A172 (cell line): ENCODE data around the gene PGPEP1. TPM values are rescaled to one million over a fixed set of nuclear protein-coding genes. Genes with fewer than 3 reads are reported as not detected.

Experiments
- DNase-seq: peaks from one replicate; pipeline ENCODE4 v3.0.0-alpha.2; 2015; ENCODE audit warnings: low spot score
- total RNA-seq: library from RNA; depleted of rRNA; stranded (reverse); fragments of >200 nt; shearing (Covaris generic); gene quantifications from 2 replicates; pipeline ENCODE4 v1.2.3, GENCODE V29; 2014; rRNA removed

Gene PGPEP1, protein sequence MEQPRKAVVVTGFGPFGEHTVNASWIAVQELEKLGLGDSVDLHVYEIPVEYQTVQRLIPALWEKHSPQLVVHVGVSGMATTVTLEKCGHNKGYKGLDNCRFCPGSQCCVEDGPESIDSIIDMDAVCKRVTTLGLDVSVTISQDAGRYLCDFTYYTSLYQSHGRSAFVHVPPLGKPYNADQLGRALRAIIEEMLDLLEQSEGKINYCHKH
- 14.6 and 19.1 TPM in 2 replicates for total RNA-seq

DNA sequence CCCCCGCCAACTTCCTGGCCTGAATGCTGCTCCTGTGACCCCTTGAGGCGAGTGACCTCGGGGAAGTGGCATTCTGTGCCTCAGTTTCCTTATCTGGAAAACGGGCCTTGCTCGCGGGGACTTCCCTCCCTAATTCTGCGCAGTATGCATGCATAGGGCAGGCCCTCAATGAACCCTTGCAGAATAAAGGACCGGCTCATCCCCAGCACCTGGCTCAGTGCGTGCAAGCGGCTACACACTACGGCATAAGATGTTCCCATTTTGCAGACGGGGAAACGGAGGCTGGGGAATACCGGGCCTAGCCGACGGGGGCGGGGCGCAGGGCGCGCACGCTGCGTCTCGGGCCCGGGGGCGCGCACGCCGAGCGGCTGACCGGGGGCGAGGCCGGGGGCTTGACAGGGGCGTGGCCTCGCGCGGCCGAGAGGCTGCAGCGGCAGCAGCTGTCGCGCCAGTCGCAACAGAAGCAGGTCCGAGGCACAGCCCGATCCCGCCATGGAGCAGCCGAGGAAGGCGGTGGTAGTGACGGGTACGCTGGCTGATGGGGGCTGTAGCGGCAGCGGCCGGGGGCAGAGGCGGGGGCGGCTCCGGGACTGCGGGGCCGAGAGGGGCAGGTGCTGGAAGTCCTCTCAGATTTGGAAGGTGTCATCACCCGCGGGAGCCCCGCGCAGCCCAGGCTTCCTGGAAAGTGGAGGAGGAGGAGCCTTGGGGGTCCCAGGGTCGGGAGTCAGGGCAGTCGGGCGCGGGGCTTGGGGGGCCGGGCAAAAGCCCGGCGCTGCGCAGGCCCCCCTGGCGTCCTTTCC lies at the start of gene PGPEP1:
Gene PGPEP1 (plus strand): TSS at position 409 of the 800 bp plus-strand sequence. CDS start 84 bp downstream, at position 493.
- no peak for DNase-seq

DNA sequence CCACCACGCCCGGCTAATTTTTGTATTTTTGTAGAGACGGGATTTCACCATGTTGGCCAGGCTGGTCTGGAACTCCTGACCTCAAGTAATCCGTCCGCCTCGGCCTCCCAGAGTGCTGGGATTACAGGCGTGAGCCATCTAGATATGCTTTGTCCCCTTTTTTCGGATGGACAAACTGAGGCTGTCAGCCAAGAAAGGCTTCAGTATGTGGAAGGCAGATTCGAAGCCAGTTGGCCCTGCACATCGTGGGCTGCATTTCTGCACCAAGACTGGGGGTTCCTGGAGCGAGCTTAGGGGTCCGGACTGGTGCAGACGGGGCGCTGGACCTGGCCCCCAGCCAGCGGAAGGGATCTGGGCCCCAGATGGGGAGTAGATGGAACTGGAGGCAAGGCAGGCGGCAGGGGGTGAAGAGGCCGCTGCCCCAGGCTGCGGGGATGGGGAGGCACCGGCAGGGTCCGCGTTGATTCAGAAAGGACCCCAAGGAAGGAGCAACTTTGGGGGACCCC lies 49.3 kb upstream of the PGPEP1 start:
- DNase-seq, result no peak

DNA sequence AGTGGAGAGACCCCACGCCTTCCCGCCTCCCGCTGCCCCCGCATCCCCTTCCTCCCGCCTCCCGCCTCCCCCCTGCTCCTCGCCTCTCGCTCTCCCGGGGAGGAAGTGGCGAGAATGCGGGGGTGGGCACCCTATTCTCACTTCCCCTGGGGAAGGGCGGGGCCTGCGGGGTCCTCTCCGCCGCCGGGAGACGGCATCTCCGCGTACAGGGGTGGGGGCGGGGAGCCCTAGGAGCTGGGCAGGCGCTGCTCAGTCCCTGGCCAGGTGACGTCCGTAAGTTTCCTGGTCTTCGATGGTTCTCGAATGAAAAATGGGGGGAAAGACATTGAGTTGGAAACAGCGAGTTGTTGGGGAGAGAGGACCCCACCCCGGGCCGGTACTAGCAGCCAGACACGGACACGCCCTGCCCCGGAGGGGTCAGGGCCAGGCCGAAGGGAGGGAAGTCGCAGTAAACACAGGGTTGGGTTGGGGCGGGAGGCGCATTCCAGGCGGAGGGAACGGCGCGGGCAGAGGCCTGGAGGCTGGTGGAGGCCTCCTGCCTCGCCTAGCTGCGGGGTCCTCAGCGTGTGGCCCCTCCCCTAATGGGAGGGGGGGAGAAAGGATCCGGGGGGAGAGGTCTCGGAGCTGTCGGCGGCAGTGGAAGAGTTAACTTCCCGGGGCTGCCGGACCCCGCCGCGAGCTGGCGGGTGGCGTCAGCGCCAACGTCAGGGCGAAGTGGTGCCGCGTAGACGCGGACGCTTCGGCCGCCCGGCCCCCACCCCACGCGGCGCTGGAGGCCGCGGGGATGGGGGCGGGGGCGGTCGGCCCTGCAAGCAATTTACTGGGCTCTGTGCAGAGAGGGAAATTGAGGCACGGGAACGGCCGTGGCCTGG lies 48.6 kb upstream of the PGPEP1 start:
- DNase-seq, result peak; percentile 58

DNA sequence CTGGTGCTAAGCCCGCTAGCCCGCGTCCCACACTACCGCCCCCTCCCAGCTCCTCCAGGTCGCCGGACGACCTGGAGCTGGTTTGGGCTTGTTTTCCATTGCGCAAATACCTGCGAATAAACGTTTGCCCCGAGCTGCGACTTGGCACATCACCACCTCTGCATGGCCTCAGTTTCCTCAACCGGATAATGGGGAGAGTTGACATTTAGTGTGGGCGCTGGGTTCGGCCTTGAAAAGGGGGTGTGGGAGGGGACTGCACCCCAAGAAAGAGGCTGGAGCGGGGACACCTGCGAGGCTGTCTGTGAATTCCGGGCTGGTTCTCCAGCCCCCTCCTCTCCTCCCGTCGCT lies 48.0 kb upstream of the PGPEP1 start:
- no peak for DNase-seq

DNA sequence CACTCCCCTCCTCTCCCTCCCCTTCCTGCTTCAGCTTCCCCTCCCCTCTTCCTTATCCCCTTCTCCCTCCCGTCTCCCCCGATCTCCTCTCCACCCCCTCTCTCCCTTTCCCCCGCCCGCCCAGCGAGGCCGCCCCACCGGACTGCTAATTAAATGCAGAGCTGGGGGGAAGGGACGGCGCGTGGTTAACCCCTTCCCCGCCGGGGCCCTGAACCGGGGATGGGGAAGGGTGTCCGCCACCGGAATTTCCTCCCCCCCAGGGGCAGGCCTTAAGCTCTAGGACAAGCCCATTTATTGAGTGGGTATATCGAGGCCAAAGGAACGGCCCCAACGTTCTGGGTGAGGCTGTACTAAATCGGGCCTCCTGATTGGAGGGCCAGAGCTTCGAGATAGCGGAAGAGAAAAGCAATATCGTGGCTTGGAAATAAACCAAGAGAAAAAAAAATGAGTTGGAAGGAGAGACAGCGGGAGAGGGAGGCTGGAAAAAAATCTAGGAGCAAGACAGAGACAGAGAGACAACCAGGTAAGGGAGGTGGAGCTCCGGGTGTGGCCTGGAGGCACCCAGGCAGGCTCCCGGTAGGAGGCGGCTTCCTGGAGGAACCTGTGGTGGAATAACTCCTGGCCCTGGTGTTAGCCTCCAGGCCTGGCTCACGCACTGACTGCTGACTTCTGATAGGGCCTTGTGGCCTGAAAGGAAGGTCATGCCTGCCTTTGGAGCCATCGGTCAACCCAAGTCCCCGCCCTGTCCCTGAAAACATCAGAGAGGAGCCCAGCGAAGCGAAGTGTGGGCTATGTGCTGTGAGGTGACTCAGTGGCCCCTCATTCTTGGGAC lies 47.4 kb upstream of the PGPEP1 start:
- peak; percentile 60 for DNase-seq

DNA sequence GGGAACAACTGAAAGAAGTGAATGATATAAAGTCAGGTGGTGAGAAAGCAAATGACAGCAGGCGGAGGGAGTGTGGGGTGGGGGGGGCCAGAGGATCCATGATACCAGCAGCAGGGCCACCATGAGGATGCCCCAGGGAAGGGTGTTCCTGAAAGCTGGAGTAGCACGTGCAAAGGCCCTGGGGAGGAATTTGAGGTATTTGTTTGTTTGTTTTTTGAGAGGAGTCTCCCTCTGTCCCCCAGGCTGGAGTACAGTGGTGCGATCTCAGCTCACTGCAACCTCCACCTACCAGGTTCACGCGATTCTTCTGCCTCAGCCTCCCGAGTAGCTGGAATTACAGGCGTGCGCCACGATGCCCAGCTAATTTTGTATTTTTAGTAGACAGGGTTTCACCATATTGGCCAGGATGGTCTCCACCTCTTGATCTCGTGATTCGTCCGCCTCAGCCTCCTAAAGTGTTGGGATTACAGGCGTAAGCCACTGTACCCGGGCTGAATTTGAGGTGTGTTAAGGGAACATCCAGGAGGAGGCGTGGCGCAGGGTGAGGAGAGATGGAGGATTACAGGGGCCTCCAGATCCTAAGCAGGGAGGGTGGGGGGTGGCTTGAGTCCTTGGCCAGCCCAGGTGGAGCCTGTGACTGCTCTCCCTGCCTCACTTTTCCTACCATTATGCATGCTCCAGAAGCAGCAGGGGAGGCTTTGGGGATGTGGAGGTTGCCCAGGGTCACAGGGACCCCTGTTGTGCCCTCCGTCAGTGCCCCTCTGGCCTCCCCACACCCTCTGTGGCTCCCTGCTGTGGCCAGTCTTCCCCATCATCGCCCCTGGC lies 46.5 kb upstream of the PGPEP1 start:
- no peak for DNase-seq

DNA sequence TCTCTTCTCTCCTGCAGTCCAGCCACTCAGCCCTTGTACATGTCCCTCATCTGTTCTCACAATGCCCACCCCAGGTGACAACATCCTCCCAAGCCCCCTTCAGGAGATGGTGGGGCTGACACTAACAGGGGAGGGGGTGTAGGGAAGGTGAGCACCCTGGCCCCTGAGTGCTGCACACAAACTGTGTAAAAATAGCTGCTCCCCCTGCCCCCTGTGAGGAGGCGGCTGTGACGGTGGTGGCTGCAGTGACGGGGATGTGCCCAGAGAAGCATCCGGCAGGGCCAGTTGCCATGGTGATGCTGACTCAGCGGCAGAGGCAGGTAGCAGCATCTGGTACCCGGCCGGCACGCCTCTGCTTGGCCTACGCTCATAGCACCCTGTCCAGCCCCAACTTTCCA lies 45.9 kb upstream of the PGPEP1 start:
- no peak for DNase-seq

DNA sequence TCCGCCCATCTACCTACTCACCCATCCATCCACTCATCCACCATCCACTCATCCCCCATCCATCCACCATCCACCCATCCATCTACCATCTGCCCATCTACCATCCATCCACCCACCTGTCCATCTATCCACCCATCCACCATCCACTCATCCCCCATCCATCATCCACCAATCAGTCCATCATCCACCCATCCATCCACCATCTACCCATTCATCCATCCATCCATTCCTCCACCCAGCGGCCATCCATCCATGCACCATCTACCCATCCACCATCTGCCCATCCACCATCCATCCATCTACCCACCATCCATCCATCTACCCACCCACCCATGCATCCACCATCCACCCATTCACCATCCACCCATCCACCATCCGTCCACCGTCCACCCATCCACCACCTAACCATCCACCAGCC lies 45.4 kb upstream of the PGPEP1 start:
- no peak for DNase-seq

DNA sequence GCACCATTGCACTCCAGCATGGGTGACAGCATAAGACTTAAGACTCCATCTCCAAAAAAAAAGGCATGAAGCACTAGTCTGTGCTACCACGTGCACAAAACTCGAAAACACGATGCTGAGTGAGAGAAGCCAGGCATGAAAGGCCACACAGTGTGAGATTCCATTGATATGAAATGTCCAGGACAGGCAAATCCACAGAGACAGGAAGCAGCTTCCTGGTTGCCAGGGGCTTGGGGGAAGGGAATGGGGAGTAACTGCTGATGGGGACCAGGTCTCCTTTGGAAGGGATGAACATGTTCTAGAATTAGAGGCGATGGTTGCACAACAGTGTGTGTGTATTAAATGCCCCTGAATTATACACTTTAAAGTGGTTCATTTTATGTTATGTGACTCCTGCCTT lies 43.1 kb upstream of the PGPEP1 start:
- no peak for DNase-seq

DNA sequence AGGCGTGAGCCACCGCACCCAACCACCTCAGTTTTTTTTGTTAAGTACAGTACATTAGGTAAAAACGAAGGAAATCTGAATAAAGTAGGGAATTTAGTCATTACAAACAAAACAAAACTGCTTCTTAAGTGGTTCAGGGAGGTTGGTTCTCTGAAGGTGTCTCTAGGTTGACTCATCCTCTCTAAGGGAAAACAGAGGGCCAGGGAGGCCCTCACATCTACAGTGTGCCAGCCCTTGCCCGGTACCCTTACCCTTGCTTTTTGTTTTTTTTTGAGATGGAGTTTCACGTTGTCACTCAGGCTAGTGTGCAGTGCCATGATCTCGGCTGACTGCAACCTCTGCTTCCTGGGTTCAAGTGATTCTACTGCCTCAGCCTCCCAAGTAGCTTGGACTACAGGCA lies 41.8 kb upstream of the PGPEP1 start:
- DNase-seq, result peak; percentile 55

DNA sequence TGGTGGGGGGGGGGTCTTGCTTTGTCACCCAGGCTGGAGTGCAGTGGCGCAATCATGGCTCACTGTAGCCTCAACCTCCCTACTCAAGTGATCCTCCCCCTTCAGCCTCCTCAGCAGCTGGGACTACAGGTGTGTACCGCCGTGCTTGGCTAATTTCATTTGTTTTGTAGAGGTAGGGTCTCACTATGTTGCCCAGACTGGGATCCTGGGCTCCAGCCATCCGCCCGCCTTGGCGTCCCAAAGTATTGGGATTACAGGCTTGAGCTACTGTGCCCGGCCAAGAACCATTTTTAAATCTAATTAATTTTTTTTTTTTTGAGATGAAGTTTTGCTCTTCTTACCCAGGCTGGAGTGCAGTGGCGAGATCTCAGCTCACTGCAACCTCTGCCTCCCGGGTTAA lies 40.7 kb upstream of the PGPEP1 start:
- no peak for DNase-seq

DNA sequence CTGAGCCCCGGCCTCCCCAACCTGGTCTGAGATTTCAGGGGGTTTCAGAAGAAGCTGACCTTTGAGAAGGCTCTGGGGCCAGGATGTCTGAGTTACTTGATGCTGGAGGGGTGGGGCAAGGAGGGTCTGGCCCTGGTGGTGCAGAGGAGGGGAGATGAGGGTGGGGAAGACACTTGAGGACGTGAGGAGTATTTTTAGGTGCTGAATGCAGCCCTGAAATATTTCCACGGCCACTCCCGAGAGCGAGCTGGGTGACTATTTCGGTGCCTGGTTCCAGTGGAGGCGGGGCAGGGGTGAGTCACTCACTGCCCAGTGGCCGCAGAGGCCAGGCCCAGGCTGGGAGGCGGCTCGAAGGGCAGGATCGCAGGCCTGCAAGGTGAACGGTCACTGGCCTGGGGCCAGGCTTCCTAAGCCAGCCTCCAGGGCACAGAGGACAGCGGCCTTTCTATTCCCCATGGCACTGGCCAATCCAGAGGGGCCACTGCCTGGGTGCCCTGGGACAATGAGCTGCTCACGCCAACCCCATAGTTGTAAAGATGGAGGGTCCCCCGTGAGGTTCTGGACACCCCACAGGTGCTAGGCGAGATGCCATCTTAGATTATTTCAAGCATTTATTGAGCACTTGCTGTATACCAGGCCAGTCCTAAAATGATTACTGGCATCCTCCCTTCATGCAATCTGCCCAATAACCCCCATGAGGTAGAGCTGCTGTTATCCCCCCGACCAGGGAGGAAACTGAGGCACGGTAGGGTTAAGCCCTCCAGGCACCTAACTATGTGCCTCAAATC lies 39.3 kb upstream of the PGPEP1 start:
- peak; percentile 90 for DNase-seq

DNA sequence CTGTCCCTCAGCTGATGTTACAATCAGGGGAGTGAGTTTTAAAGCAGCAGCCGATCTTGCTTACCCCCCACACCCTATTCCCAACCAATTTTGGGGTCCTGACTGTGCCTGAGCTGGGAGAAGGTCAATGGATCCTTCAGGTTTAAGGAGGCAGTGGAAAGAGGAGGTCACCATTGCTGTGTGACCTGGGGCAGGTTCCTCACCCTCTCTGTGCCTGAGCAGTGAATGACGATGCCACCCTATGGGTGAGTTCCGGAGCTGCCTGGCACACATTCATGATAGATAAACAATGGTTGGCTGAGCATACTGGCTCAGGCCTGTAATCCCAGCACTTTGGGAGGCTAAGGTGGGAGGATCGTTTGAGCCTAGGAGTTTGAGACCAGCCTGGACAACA lies 38.7 kb upstream of the PGPEP1 start:
- no peak for DNase-seq

DNA sequence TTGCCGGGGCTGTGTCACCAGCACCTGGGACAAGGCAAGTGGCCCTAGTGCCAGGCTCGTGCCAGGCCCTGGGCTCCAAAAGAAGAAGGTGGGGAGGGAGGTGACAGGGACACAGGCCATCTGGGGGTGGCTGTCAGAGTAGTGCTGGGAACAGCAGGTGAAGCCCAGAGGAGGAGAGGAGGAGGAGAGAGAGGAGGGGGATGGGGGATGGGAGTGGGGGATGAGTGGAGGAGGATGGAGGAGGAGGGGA lies 36.3 kb upstream of the PGPEP1 start:
- no peak for DNase-seq

DNA sequence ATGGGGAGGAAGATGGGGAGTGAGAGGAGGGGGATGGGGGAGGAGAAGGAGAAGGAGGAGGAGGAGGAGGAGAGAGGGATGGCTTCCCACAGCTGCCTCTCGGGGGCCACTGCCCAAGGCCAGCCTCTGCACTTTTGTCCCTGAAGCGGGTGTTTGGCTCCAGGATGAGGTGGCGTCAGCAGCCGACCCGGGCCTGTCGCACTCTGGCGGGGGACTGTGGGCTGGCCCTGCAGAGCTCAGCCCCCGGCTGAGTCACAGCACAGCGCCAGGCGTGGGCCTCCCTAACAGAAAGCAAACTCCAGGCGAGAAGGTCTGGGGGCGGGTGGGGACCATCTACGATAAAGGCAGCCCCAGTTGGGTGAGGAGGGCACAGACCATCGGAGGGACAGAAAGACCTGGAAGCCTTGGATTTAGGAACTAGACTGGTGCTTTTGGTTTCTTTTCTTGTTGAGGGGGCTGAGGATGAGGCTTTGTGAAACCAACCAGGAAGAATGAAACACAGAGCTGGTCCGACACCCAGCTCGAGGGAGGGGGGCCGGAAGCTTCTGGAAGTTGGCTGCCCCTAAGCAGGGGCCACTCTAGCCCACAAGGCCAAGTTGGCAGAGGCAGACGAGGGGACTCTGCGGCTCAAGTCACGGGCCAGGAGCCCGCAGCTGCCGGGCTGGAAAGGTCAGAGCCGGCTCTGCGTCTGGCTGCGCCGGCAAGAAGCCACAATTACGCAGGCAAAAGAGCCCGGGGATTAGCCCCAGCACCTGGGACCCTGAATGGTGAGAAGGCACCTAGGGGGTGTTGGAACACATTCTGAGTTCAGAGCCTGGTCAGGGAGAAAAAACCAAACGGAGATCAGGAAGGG lies 35.7 kb upstream of the PGPEP1 start:
- DNase-seq, result peak; percentile 76

DNA sequence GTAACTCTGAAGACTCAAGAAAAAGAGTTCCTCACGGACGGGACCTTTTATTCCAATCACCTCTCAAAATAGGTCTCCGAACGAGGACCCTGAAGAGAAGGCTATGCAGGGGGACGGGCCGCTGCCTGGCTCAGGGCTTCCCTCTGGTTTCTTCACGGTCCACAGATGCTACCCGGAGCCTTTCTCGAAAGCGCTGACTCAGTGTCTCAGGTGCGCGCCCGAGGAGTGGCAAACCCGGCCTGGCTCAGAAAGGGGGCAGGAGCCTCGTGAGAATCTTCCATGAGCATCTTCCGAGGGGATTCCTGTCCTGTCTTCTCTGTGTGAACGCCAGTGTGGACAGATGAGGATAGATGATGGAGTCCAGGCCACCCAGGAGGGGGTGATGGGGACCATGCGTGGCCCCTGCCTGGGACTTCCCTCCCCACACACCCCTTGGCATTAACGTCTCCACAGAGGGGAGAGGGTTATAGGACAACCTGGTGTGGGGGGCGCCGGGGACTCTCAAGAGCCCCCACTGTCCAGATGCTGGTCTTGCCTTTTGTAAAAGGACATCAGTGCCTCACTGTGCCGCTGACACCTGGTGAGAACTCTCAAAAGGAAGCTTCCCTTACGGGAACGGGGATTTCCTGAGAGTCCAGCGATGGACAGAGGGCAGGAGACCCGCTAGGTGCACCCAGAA lies 34.0 kb upstream of the PGPEP1 start:
- no peak for DNase-seq

DNA sequence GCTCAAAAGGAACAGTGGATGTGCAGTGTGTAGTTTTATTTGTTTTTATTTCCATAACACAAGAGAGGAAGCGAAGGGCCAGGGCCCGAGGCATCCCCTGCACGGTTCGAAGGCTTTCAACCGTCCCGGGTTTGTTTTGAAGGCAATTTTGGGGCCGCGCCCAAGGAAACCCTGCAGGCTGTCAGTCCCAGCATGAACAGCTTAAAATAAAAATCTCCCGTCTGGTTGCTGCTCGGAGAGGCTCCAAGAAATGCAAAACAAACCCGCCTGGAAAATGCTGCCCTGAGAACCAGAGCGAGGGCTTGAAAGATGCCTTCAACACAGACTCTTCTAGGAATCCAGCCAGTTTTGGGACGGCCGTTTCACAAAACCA lies 33.5 kb upstream of the PGPEP1 start:
- no peak for DNase-seq

DNA sequence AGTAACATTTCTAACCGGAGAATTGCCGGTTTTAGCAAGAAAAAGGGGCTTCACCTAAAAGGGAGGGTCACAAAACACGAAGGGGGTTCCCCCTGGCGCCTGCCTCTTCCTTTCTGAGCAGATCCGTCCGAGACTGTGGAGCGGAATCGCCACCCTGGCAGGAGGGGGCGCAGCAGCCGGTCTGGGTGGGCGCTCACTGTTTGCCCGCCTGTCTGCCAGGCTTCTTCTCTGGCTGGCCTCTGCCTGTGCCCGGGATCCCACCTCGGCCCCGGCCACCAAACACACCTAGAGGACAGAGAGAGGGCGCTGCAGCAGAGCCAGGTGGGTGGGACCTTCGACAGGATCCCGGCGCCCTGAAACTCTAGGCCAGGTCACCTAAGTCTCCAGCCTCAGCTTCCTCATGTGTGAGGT lies 33.1 kb upstream of the PGPEP1 start:
- no peak for DNase-seq
